Measurements from ENCODE around the gene RCAN1. TPM values are rescaled to one million over a fixed set of nuclear protein-coding genes. Genes with fewer than 3 reads are reported as not detected.

RCAN1 gene
- polyA plus RNA-seq, 1 donor: 41.1 TPM

DNA sequence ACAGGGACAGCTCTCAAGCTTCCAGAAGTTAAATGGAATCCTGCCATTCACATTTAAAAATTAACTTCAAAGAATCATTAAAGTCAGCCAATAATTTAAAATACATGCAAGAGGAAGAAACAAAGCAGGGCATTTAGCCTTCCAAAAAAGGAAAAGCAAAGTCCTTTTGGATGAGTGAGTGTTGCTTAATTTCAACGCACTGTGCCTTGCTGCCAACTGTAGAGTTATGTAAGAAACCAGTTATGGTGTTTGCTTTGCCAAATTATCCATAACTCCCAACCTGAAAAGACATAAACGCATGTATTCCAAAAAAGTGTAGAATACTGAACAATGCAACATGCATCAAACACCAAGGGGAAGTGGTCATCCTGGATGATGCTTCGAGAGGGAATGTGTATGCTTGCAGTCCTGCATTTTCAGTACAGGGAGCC, 86.8 kb downstream of the RCAN1 start:
- H3K4me3 ChIP-seq (ENCODE audit: low read length): no peak overlapping the region
- H3K36me3 ChIP-seq (ENCODE audit: control insufficient read depth, insufficient read depth, low read length): no peaks in the 10 kb centered on the region
- peaks cover 36% of the 10 kb centered on the region for H3K4me1 ChIP-seq (ENCODE audit: control insufficient read depth, insufficient read depth, low read length)
- no peaks in the 10 kb centered on the region for H3K9me3 ChIP-seq (ENCODE audit: control insufficient read depth, low read depth, low read length)
- H3K27me3 ChIP-seq (ENCODE audit: control insufficient read depth, insufficient read depth, low read length): no peaks in the 10 kb centered on the region
- no CpG with 5 or more reads among the region's 3 CpGs for WGBS (ENCODE audit: insufficient coverage, low lambda C conversion rate)
- H3K27ac ChIP-seq (ENCODE audit: low read length): no peak overlapping the region
- DNase-seq: no peak

DNA sequence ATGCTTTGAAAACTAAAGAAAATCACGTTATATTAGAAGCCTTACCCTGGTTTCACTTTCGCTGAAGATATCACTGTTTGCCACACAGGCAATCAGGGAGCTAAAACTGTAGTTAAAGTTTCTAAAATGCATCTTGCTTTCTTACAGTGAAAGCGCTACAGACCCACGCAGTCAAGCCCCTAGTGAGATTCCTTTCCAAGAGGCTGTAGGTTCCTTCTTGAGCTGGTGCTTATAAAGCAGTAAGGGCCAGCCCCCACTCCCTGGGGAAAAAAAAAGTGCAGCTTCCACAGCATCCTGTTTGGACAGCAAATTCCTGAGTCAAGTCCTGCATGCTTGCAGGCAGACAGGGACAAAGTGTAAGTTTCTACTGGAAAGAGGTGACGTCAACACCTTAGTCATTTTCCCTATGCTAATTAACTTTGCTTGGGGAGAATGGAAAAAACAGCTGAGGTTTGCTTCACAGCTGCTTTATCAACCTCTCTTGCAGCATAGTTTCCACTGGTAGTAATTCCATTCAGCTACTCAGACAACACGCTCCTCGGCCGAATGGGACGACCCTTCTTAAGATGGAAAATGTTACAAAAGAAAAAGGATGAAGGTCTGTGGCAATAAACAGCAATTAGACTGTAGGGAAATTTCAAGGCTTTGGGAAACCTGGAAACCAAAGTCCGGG, 88.2 kb downstream of the RCAN1 start:
- peak; percentile 97 to 99 for DNase-seq
- Histone ChIP-seq H3K4me1 (ENCODE audit: control insufficient read depth, insufficient read depth, low read length) (peaks cover 50% of the 10 kb centered on the region), H3K36me3 (ENCODE audit: control insufficient read depth, insufficient read depth, low read length) (peaks cover 5% of the 10 kb centered on the region), H3K27ac (ENCODE audit: low read length) (peak overlapping the region; percentile 87), H3K4me3 (ENCODE audit: low read length) (peak overlapping the region; percentile 36), H3K9me3 (ENCODE audit: control insufficient read depth, low read depth, low read length) (no peaks in the 10 kb centered on the region), H3K27me3 (ENCODE audit: control insufficient read depth, insufficient read depth, low read length) (no peaks in the 10 kb centered on the region)
- 0% methylated on average over 1 of the region's 10 CpGs for WGBS (ENCODE audit: insufficient coverage, low lambda C conversion rate)

DNA sequence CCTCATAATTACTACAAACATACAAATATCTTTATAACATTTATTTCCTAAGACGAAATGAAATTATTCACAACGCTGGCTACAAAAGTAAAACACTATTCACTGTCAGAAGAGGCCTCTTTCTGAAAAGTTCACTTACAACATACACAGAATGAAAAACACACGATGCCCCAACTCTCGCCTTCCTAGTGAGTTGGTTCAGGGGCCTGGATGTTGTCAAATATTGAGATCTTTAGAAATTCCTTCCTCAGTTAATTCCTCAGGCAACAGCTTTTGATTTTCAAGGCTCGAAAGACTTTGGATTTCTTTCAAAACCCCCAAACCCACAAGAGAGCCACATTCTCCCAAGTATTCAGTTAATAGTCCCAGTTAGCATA, 88.7 kb downstream of the RCAN1 start:
- no peaks in the 10 kb centered on the region for H3K27me3 ChIP-seq (ENCODE audit: control insufficient read depth, insufficient read depth, low read length)
- H3K4me3 ChIP-seq (ENCODE audit: low read length): peak overlapping the region; percentile 36
- H3K27ac ChIP-seq (ENCODE audit: low read length): peak overlapping the region; percentile 87
- no peak for DNase-seq
- 10% methylated on average over 2 of the region's 5 CpGs for WGBS (ENCODE audit: insufficient coverage, low lambda C conversion rate)
- H3K4me1 ChIP-seq (ENCODE audit: control insufficient read depth, insufficient read depth, low read length): peaks cover 54% of the 10 kb centered on the region
- H3K36me3 ChIP-seq (ENCODE audit: control insufficient read depth, insufficient read depth, low read length): peaks cover 8% of the 10 kb centered on the region
- no peaks in the 10 kb centered on the region for H3K9me3 ChIP-seq (ENCODE audit: control insufficient read depth, low read depth, low read length)

DNA sequence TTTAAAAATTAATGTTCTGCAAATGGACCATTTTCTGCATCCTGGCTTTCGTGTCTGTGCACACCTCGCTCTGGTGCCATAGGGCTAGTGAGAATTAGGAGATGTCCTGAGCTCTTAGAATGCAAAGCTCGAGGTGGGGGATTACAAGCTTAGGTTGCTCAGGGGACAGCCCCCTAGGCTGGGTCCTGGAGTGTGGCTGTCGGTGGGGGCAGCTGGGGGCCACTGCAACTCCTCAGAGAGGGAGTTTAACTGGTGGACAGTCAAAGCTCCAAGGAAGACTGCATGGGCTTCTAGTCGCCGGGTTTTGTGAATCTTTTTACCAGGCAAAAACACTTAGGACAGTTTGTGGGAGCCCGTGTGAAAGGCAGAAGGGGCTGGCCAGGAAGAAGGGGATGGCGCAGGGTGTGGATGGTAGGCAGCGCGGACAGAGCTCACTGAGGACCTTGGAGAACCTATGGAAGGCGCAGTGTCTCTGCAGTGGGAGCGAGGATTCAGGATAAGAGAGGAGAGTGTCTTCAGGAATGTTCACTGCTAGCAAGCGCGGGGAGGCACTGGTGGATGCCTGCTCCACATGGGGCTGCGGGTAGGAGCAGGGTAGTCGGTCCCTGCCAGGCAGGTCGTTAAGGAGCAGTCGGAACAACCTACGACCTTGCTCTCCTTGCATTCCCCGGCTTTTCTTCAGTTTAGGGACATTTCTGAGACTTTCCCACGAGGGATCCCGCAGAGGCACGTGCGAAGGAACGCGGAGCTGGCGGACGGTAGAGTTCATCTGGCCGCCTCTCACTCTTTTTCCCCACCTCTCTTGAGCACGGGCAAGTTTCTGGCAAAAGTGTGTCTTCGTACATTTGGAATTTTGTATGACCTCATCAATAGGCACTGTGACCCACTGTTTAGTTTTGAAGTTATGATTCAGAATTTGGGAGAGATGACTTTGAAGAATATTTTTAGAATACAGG, 90.0 kb downstream of the RCAN1 start:
- Histone ChIP-seq H3K9me3 (ENCODE audit: control insufficient read depth, low read depth, low read length) (no peaks in the 10 kb centered on the region), H3K27me3 (ENCODE audit: control insufficient read depth, insufficient read depth, low read length) (no peaks in the 10 kb centered on the region), H3K4me1 (ENCODE audit: control insufficient read depth, insufficient read depth, low read length) (peaks cover 57% of the 10 kb centered on the region), H3K4me3 (ENCODE audit: low read length) (peak overlapping the region; percentile 36), H3K27ac (ENCODE audit: low read length) (peak overlapping the region; percentile 87), H3K36me3 (ENCODE audit: control insufficient read depth, insufficient read depth, low read length) (peaks cover 21% of the 10 kb centered on the region)
- peak in 1 of 2 donors; percentile 45 for DNase-seq
- WGBS (ENCODE audit: insufficient coverage, low lambda C conversion rate): 80% methylated on average over 1 of the region's 31 CpGs

DNA sequence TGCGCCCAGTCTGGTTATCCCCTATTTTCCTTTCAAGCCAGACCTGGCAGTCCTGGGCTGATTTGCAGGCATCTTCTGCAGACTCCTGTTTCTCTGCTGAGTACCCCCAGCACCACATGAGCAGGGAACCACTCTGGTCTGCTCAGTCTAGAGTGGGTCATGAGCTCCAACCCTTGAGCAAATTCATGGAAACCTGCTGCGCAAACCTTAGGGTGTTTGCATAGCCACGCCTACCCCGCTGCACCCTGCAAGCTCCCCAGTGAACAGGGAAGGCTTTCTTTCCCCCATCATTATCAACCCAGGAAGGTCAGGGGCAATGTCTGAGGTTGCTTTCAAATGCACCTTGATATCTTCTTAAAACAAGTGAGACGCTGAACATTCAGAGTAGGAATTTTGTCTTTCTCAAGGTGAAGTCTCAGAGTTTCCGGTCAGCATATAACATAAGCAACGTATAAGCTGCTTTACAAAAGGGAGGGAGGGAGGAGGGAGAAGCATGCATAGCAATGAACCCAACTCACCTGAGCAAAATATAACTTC, 91.8 kb downstream of the RCAN1 start:
- DNase-seq: peak; percentile 58 to 85
- Histone ChIP-seq H3K27ac (ENCODE audit: low read length) (peak overlapping the region; percentile 87), H3K36me3 (ENCODE audit: control insufficient read depth, insufficient read depth, low read length) (peaks cover 35% of the 10 kb centered on the region), H3K4me3 (ENCODE audit: low read length) (no peak overlapping the region), H3K9me3 (ENCODE audit: control insufficient read depth, low read depth, low read length) (no peaks in the 10 kb centered on the region), H3K27me3 (ENCODE audit: control insufficient read depth, insufficient read depth, low read length) (no peaks in the 10 kb centered on the region), H3K4me1 (ENCODE audit: control insufficient read depth, insufficient read depth, low read length) (peaks cover 57% of the 10 kb centered on the region)
- WGBS (ENCODE audit: insufficient coverage, low lambda C conversion rate): no CpG with 5 or more reads among the region's 7 CpGs

DNA sequence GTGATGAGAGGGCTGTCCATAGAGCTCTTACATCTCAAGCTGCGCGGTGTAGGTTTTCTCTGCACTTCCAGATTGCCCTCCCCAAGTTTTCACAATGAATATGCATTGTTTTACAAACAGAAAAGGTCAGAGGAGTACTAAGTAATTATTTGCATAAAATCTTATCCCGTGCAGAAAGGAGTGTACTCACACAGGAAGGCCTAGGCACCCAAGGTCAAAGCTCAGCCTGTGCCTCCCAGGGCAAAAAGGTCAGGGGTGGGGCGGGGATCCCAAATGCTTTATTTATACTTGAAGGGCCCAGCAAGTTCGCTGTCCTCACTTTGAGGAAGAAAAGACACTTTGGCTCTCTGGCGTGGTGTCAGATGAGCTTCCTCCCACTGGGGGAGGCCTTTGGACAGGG, 92.6 kb downstream of the RCAN1 start:
- peaks cover 40% of the 10 kb centered on the region for H3K36me3 ChIP-seq (ENCODE audit: control insufficient read depth, insufficient read depth, low read length)
- no peak overlapping the region for H3K4me3 ChIP-seq (ENCODE audit: low read length)
- peaks cover 55% of the 10 kb centered on the region for H3K4me1 ChIP-seq (ENCODE audit: control insufficient read depth, insufficient read depth, low read length)
- no CpG with 5 or more reads among the region's 6 CpGs for WGBS (ENCODE audit: insufficient coverage, low lambda C conversion rate)
- H3K9me3 ChIP-seq (ENCODE audit: control insufficient read depth, low read depth, low read length): no peaks in the 10 kb centered on the region
- peak; percentile 66 to 84 for DNase-seq
- peak overlapping the region; percentile 87 for H3K27ac ChIP-seq (ENCODE audit: low read length)
- H3K27me3 ChIP-seq (ENCODE audit: control insufficient read depth, insufficient read depth, low read length): no peaks in the 10 kb centered on the region

DNA sequence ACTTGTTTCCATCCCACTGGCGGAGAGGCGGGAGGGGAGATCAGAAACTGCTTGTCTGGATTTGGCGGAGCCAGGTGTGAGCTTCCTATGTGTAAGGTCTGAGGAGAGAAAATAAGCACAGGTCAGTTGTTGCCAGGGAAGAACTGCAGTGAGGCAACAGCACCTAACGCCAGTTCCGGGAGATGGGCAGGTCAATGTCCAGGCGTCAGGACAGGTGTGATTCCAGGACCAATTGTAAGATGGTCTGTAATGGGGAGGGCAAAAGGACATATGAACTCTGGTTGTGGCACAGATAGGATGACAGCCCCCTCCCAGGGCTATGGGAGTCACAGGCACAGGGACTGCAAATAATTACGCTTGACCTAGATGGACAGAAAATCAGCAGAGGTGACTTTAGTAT, 93.4 kb downstream of the RCAN1 start:
- Histone ChIP-seq H3K4me1 (ENCODE audit: control insufficient read depth, insufficient read depth, low read length) (peaks cover 54% of the 10 kb centered on the region), H3K27me3 (ENCODE audit: control insufficient read depth, insufficient read depth, low read length) (no peaks in the 10 kb centered on the region), H3K36me3 (ENCODE audit: control insufficient read depth, insufficient read depth, low read length) (peaks cover 40% of the 10 kb centered on the region), H3K4me3 (ENCODE audit: low read length) (no peak overlapping the region), H3K27ac (ENCODE audit: low read length) (peak overlapping the region; percentile 87), H3K9me3 (ENCODE audit: control insufficient read depth, low read depth, low read length) (no peaks in the 10 kb centered on the region)
- peak in 1 of 2 donors; percentile 65 for DNase-seq
- 100% methylated on average over 3 of the region's 7 CpGs for WGBS (ENCODE audit: insufficient coverage, low lambda C conversion rate)

DNA sequence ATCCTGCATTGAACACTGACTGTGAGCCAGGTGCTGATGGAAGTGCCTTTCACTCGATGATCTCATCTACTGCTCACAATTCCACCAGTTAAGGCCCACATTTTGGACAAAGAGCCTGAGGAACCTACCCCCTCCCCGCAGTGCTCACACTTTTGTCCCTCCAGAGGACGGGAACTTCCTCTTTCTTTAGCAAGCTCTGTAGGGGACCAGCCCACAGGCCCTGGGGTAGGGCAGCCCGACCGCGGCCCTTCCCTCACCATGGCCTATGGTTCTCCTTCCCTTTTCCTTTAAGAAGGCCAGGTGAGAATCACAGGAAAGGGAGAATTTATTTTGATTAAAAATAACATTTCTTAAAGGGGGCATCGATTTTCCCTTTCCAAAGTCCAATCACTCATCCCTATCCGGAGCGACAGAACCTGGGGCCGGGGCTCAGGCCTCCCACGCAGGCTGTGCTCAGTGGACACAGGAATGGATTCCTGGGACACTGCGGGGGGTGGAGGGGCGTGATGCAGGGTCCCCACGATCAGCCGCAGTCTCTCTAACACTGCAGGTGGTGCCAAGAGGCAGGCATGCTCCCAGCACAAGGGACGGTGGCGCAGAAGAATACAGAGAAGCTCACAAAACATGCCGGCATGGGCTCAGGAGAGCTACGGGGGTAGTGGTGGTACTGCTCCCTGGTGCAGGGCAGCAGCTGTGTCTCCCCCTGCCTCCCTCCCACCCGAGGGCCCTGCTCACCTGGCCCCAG, 94.0 kb downstream of the RCAN1 start:
- H3K4me3 ChIP-seq (ENCODE audit: low read length): no peak overlapping the region
- H3K4me1 ChIP-seq (ENCODE audit: control insufficient read depth, insufficient read depth, low read length): peaks cover 50% of the 10 kb centered on the region
- H3K36me3 ChIP-seq (ENCODE audit: control insufficient read depth, insufficient read depth, low read length): peaks cover 40% of the 10 kb centered on the region
- DNase-seq: no peak
- no peaks in the 10 kb centered on the region for H3K9me3 ChIP-seq (ENCODE audit: control insufficient read depth, low read depth, low read length)
- no peaks in the 10 kb centered on the region for H3K27me3 ChIP-seq (ENCODE audit: control insufficient read depth, insufficient read depth, low read length)
- WGBS (ENCODE audit: insufficient coverage, low lambda C conversion rate): no CpG with 5 or more reads among the region's 20 CpGs
- peak overlapping the region; percentile 87 for H3K27ac ChIP-seq (ENCODE audit: low read length)

DNA sequence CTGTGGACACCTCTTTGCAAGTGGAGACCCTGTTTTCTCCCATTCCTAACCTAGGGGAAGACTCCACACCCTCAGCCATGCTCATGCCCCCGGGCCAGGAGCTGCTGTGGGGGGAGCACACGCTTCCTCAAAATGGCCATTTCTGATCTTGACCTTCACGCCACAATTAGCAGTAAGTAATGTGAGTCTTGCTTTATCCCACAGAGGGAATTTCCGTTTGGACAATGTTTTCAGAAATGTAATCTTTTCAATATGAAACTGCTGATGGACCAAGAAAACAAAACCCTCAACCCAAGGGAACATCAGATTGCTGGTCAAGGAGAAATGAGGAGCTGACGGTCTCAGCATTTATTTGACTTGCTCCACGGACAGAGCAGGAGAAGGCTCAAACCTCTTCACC, 94.6 kb downstream of the RCAN1 start:
- Histone ChIP-seq H3K4me1 (ENCODE audit: control insufficient read depth, insufficient read depth, low read length) (peaks cover 43% of the 10 kb centered on the region), H3K9me3 (ENCODE audit: control insufficient read depth, low read depth, low read length) (no peaks in the 10 kb centered on the region), H3K4me3 (ENCODE audit: low read length) (no peak overlapping the region), H3K36me3 (ENCODE audit: control insufficient read depth, insufficient read depth, low read length) (peaks cover 40% of the 10 kb centered on the region), H3K27me3 (ENCODE audit: control insufficient read depth, insufficient read depth, low read length) (no peaks in the 10 kb centered on the region), H3K27ac (ENCODE audit: low read length) (no peak overlapping the region)
- 100% methylated on average over 1 of the region's 6 CpGs for WGBS (ENCODE audit: insufficient coverage, low lambda C conversion rate)
- DNase-seq: no peak

DNA sequence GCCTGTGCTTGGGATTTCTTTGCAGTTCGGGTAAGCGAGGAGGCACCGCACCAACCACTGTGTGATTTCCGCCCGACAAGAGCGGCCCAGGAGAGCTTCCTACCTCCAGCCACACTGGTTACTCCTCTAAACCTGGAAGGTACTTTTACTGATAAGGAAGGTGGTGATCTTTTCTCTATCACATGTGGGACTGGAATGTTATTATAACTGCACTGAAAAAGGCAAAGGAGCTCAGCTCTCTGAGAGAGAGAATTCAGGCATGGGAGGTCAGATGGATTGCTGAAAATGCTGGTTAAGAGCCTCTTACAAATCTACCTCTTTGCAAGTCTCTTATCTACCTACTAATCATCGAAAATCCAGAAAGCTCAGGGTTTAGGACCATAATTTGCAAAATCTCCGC, 95.2 kb downstream of the RCAN1 start:
- peaks cover 37% of the 10 kb centered on the region for H3K4me1 ChIP-seq (ENCODE audit: control insufficient read depth, insufficient read depth, low read length)

More for the DNA sequence above, 95.2 kb downstream of the RCAN1 start:
- Histone ChIP-seq H3K4me3 (ENCODE audit: low read length) (no peak overlapping the region), H3K27ac (ENCODE audit: low read length) (no peak overlapping the region), H3K36me3 (ENCODE audit: control insufficient read depth, insufficient read depth, low read length) (peaks cover 40% of the 10 kb centered on the region), H3K9me3 (ENCODE audit: control insufficient read depth, low read depth, low read length) (no peaks in the 10 kb centered on the region), H3K27me3 (ENCODE audit: control insufficient read depth, insufficient read depth, low read length) (no peaks in the 10 kb centered on the region)
- DNase-seq: no peak
- WGBS (ENCODE audit: insufficient coverage, low lambda C conversion rate): no CpG with 5 or more reads among the region's 8 CpGs
